Neural cell (in vitro differentiated cells): ENCODE data around the gene RANBP9.

Experiments used
- POLR2AphosphoS5 ChIP-seq: IDR thresholded peaks from 2 replicates; pipeline ENCODE4 v1.6.1; 2012
- TF ChIP-seq, protein P1 (sequence below): fragments of 450-650 bp; IDR thresholded peaks from 2 replicates; pipeline ENCODE4 v1.5.1; 2014; ENCODE audit warnings: antibody characterized with exemption, mild to moderate bottlenecking, moderate library complexity; ENCODE audit not compliant: poor library complexity, severe bottlenecking

DNA sequence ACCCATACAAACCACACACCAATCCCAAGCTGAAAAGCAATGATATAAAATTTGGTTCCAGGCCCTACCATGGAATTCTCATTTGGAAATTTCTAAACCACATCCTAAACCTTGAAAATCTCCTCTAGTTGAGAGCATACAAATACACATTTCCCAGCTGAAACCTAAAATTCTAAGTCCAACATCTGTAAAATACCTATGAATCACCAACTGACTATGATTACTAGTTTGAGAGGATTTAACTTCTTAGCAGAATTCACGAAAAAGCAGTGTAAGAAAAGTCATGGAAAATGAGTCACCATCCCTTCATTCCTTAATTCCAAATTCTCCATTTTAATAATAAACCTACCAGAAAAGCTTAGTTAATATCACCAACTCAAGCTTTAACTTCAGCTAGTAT, 15.4 kb downstream of the RANBP9 start:
- TF ChIP-seq POLR2AphosphoS5 = no peak
- TF ChIP-seq, protein P1, sequence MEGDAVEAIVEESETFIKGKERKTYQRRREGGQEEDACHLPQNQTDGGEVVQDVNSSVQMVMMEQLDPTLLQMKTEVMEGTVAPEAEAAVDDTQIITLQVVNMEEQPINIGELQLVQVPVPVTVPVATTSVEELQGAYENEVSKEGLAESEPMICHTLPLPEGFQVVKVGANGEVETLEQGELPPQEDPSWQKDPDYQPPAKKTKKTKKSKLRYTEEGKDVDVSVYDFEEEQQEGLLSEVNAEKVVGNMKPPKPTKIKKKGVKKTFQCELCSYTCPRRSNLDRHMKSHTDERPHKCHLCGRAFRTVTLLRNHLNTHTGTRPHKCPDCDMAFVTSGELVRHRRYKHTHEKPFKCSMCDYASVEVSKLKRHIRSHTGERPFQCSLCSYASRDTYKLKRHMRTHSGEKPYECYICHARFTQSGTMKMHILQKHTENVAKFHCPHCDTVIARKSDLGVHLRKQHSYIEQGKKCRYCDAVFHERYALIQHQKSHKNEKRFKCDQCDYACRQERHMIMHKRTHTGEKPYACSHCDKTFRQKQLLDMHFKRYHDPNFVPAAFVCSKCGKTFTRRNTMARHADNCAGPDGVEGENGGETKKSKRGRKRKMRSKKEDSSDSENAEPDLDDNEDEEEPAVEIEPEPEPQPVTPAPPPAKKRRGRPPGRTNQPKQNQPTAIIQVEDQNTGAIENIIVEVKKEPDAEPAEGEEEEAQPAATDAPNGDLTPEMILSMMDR = no peak
